KBM-7 (cell line): ENCODE measurements around the gene PARD3.

Experiments
- DNase-seq: peaks from one replicate; pipeline ENCODE4 v3.0.0-alpha.2; 2015
- in situ Hi-C: fragments of 300-500 bp; cut with MboI; formaldehyde crosslinking; loops from 2 replicates; pipeline ENCODE4 v1.14.3; 2020; ENCODE audit warnings: low sequenced_read_pairs, low pct_unique_long_range_greater_than_20kb, mixed read lengths

Gene PARD3

DNA sequence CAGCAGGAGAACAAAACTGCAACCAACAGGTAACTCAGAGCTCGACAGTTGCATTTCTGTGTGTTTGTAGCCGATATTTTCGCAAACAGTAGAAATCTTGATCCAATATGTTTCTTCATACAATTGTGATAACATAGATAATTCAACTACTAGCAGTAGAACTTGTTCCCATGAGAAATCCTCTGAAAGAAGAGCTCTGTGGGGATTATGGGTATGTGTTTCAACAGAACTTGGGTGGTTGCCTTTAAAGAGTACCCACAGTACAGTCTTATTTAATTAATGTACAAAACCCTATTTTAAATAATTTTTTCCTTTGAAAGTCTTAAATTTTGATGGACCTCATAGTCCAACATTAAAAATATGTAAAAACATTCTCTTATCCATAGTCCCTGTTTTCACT, 266.1 kb downstream of the PARD3 start:
- in situ Hi-C loops, result no loop called here
- no peak for DNase-seq

DNA sequence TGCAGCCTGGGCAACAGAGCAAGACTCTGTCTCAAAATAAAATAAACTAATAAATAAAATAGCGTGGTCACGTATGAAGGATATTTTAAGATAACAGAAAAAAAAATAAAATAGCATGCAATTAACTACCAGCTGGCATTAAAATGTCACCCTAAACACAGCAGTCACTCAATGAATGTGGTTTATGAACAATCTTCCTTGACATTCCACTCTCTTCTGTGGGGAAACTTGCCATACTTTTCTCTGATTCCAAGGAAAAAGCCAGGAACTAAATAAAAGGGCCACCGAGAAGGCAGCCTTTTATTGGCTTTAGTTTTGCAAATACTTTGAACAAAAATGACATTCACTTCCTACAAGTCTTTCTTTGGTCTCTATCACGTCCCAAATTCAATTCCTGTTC, 266.6 kb downstream of the PARD3 start:
- in situ Hi-C loops, result no loop called here
- DNase-seq, result no peak

DNA sequence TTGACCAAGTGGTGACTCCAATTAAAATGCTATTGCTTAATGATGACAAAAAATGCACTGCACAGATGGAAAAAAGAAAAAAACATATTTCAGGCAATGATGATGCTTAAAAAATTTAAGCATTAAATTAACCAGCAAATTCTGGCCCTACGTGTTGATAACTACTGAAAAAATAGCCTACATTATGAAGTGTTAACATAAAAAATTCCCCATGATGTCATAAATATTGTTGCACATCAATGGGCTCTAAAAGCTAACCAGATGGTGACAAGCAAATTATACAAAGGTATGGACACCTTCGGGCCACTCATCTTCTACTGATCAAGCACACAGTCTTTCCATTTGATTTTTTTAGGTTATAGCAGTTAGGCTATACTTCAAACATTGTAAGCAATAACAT, 267.4 kb downstream of the PARD3 start:
- in situ Hi-C loops, result no loop called here
- DNase-seq, result no peak

DNA sequence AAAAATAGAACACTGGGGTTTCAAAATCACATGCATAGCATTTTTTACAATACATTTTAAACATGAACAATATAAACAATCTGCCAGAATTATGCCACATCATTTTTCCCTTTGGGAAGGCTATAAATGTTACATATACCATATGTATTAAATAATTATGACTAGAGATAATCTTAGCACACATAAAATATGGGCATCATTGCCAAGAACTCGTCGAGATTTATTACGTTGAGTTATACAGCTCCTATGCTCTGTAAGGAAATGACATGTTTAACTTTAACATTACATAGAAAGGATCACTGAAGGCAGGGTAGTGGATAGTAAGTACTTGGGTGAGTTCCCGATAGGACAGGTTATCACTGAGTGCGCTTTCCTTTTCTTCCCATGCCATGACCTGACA, 267.8 kb downstream of the PARD3 start:
- in situ Hi-C loops, result no loop called here
- no peak for DNase-seq

DNA sequence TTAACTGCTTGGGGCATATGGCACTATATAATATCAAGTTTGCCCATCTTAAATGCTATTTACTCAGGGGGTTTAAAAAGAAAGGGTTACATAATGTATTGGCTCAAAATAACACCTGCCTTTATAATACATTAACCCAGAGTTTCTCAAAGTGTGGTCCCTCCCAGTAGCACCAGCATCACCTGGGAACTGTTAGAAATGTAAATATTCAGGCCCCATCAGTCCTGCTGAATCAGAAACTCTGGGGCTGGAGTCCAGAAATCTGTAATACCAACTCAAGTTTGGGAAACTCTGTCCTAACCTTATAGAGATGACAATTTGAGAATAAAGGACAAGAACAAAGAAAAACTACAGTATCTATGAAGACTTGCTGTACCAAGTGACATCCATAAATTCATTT, 270.7 kb downstream of the PARD3 start:
- no peak for DNase-seq

DNA sequence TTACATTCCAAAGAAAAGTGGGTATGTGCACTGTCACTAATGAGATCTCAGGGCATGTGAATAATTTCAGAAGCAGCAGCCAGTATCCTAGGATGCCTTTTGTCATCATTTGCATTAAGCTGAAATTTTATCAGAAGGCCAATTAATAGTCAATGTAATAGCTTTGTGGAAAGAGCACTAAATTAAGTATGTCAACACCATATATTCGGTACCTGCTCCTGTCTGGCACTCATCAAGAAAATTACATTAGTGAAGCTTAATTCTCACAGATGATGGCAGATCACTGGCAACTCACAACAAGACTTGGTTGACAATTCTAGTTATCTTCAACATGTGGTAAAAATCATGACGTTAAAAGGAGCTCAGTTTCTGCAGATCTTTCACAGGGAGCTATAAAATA, 271.4 kb downstream of the PARD3 start:
- in situ Hi-C loops, result no loop called here
- DNase-seq, result no peak

More for the DNA sequence above, 270.7 kb downstream of the PARD3 start:
- in situ Hi-C loops, result no loop called here

DNA sequence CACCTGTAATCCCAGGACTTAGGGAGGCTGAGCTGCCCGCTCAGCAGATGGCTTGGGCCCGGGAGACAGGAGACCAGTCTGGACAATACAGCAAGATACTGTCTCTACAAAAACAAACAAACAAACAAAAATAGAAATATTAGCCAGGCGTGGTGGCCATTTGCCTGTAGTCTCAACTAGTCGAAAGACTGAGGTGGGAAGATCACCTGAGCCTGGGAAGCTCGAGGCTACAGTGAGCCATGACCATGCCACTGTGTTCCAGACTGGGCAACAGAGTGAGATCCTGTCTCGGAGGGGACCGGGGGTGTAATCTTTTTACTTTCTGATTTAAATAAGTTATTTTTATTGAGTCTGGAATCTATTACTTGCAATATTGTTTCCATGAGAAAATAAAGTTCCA, 274.6 kb downstream of the PARD3 start:
- in situ Hi-C loops, result no loop called here
- no peak for DNase-seq

DNA sequence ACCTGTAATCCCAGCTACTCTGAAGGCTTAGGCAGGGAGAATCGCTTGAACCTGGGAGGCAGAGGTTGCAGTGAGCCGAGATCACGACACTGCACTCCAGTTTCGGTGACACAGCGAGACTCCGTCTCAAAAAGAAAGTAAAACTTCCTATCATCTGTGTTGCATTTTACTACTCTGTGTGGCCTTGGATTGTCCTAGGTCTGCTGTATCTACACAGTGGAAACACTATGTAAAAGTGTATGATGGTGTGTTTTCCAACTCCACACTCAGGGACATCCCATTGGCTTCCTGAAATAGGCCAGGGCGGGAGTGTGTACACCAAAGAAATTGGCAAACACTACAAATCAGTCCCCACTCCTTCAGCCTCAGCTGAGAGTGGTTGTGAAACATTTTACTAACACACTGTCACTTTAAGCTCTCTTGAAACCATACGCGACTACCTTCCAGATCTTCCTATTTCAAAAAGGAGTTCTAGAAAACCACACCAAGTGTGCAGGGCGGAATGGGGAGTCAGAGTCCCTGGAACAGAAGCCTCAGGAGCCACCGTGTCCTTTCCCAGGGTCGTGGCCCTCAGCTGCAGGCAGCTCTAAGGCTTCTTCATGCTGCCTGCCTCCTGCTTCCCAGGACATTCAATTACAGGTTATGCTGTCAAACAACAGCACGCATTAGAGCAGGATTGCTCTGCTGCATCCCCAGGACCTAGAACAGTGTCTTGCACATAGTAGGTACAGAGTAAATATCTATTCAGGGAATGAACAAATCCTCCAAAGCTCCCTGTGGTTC, 275.4 kb downstream of the PARD3 start:
- in situ Hi-C loops, result no loop called here
- no peak for DNase-seq

DNA sequence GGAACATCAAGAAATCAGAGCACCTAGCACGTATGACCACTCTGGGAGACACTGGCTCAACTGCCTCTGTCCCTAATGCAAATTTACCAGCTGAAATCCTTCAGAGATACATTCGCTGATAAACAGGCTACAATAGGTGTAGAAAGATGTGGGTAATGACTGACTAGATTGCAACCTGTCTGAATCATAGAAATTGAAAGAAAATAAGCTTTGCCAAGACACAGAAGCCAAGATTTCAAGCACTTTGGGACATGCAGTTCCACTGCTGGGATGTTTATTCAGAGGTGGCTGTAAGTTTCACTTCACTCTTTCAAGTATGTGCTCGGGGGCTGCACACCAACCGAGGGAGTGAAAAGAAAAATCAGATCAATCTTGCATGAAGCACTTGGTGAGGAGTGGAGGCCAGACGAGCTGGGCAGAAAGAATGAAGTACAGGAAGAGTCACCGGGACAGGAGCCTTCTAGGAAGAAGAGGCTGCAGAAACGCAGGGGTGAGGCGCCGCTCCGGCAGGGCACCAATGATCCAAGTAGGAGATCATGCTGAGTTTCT, 276.7 kb downstream of the PARD3 start:
- in situ Hi-C loops, result no loop called here
- no peak for DNase-seq

DNA sequence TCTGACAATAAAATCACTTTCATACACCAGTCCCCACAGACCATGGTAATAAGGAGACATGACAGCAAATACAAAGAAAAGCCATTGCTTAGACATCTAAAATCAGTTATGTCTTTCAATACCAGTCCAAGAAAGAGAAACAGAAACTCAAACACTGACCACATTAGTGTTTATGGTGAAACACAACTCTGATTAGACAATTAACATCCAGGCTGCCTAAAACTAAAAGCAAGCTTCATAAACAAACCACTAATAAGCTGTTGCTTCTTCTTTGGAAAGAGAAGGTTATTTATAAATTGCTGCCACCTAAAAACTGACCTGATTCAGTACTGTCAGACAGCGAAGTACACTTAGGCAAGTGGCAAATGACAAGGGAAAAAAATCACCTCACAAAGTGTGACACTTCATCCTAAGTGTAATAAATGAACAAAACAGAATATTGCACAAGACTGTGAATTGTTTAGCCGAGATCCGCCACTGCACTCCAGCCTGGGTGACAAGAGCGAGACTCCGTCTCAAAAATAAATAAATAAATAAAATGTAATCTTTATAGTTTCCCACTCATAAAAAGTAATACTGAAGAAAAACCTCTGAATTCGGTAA, 277.4 kb downstream of the PARD3 start:
- in situ Hi-C loops, result no loop called here
- no peak for DNase-seq

DNA sequence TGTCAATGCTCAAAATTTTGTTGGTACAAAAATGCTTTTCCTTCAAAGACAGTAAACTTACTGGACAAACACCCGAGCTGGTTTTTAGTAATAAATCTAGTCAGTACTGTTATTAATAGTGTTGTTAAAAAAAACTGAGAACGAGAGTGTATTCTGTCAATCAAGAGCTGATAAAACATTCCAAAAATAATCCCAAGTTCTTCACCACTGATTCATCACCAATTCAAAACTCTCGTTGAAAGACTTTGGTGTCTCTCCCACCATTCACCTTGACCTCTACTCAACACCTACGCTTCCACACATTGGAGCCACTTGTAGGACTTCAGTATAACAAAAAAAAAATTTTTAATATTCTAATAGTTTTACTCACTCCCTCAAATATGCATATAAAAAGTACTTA, 279.2 kb downstream of the PARD3 start:
- no peak for DNase-seq
- in situ Hi-C loops, result no loop called here

DNA sequence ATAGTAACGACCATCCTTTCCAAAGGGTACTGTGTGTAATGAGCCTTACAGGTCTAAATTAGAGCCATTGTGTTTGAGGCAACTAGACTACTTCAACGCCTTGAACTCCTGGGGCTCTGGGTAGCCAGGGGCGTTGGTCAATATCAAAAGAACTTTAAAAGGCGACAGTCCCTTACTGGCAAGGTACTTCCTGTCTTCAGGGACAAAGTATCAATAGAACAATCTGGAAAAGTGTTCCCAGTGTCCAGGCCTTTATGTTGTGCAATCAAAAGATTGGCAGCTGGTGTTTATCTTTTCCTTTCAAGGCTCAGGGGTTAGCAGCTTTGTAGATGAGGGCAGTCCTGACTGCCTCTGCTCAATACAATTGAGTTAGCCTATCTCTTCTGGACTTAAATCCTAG, 284.3 kb downstream of the PARD3 start:
- no peak for DNase-seq
- in situ Hi-C loops, result no loop called here

DNA sequence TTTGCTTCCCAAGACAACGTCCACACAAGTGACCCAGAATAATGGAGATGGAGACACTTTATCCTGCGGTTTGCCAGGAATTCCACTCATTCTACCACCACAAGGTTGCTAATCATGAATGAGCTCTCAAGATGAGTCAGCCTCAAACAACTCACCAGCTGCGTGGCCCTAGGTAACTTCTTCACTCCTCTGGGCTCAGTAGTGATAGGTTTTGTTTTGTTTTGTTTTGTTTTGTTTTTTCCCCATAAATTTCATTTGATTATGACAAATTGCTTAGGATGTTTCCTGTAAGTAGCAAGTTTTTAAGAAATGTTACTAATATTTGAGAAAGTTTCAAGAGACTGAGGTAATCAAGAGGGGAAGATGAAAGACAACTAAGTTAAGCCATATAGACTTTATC, 286.8 kb downstream of the PARD3 start:
- in situ Hi-C loops, result no loop called here

DNA sequence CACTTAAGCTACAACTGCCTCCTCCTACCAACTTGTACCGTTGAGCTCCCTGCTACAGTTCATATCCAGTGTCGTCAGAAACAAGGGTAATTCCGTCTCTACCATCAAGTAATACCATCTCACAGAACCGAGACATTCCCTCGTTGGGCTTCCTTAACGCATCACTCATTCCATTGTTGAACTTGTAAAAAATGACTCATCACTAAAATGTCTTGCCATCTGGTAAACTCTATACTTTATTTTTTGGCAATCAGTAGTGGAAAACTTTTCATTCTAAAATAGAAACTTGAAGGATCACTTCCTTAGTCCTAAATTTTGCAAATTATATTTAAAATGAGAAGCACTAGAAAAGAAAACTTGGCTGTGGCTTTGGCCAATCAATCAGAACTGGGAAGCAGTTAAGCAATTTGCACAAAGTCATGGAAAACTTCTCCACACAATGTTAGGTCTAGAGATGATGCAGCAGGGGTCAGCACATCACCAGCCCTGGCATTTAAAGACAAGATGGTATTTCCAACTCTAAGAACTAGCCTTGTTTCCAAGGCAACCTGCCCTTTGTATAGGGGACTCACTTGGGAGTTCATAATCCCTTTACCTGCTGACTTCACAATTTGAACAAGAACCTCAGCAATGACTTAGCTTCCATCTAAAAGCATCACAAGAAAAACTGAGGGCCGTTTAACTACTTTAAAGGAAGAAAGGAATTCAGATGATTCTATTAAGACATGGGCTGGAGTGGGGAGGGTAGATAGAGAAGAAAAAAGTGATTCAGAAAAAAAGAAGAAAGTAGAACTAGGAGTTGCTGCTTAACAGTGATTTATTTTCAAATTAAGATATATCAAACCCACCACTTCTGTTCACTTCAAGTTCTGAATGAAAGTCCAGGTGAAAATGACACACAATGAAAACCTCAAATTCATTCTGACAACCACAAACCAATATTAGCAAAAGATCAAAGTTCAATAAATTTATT, 288.1 kb downstream of the PARD3 start:
- peak; percentile 4 for DNase-seq
- in situ Hi-C loops, result no loop called here

More for the DNA sequence above, 286.8 kb downstream of the PARD3 start:
- DNase-seq, result no peak

DNA sequence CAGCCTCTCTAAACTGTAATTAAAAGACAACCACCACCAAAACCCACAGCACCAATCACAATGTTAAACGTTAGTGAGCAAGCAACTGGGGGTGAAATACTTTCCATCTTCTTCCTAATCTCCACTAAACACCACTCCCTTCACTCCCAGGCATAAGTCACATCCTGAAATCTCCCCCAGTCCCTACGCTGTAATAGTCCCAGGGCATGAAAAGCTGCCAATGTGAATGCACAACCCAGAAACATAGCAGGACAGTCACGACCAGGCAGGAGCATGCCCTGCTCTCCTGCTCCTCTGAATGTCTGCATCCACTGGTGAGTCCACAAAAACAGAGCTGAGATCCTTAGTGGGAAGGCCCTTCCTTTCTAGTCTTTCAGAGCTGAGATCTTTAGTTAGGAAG, 288.9 kb downstream of the PARD3 start:
- no peak for DNase-seq
- in situ Hi-C loops, result no loop called here

DNA sequence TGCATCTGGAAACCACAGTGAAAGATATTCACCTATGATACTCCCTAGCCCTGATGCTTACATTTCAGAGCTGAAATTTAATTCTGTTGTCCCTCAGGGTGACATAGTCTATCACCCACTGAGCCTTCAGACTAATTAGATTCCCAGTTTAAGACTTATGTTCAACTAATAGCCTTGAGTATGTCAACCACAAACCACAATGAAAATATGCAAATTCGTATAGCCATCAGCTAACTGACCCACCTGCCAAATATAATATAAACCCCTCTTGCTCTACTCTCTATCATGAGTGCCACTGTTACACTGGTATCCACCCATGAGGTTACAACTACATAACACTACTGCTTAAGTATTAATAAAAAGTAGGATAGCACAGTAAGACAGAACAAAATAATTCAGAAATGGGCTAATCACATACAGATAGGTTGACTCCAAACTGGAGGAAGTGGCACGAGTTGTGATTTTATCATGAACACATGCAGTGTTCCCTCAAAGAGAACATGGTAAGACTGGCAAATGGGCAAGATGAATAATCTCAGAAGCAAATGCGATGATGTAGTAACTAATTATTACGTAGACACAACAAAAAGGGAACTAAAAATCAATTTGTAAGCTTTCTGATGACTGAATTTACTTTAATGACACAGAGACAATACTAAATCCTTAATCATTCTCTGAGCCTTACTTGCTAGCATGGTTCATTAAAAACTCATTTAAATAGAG, 290.6 kb downstream of the PARD3 start:
- in situ Hi-C loops, result no loop called here
- no peak for DNase-seq

DNA sequence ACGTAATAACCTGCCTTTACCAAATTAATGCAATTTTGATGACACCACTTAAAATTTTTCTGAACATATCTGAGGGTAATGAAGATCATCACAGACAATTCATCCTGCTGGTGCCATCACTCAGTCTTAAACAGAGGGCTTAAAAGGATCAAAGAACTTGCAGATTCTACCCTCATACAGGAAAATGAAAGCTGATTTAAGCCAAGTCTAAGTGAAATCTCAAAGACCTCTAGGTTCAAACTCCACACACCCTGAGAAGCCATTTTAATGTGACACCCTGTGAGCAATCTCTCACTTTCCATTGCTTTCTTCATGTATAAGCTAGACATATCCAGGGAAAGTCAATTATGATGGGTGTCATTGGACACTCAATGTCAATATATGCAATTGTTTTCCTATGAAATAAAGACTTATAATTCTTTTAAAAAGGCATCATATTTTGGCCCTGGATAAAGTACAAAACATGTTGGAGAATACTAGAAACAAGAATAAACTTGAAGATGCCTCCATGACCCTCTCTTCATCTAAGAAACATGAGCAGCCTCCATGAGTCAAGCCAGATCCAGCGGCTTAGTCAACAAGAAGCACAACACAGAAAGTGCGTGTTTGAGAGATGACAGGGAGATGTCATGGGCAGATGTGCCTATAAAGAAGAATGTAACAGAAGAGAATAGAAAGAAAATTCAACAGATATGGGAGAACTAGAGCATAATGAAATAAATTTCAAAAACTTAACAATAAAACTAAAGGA, 291.9 kb downstream of the PARD3 start:
- no peak for DNase-seq

DNA sequence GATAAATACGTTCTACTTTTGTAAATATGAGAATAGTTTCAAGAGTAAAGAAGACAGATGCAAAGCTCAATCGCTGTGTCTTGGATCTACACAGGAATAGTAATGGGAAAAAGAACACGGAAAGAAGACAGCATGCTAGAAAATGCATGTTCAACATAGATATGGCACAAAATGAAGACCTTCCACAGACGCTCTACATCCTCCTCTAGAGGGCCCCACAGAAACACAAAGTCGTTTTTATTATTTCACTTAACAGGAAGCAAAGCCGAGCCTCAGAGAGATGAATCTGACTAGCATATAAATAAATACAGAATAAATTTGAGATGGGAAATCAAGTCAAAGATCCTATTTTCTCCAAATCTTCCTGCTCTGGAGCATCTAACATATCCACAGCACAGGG, 292.6 kb downstream of the PARD3 start:
- peak; percentile 34 for DNase-seq

More for the DNA sequence above, 291.9 kb downstream of the PARD3 start:
- in situ Hi-C loops, result no loop called here

More for the DNA sequence above, 292.6 kb downstream of the PARD3 start:
- in situ Hi-C loops, result no loop called here
